NCI-H1092 (cell line): ENCODE data around the gene STXBP1.
"Not testable (repeated sequence)": the region's sequence is repeated elsewhere in the genome, so short reads cannot be mapped to it uniquely, and the experiment has no call there.

Experiments used
- DNase-seq: peaks from one replicate; lab custom pipeline; 2025; lab: John Stamatoyannopoulos, UW

The STXBP1 gene

DNA sequence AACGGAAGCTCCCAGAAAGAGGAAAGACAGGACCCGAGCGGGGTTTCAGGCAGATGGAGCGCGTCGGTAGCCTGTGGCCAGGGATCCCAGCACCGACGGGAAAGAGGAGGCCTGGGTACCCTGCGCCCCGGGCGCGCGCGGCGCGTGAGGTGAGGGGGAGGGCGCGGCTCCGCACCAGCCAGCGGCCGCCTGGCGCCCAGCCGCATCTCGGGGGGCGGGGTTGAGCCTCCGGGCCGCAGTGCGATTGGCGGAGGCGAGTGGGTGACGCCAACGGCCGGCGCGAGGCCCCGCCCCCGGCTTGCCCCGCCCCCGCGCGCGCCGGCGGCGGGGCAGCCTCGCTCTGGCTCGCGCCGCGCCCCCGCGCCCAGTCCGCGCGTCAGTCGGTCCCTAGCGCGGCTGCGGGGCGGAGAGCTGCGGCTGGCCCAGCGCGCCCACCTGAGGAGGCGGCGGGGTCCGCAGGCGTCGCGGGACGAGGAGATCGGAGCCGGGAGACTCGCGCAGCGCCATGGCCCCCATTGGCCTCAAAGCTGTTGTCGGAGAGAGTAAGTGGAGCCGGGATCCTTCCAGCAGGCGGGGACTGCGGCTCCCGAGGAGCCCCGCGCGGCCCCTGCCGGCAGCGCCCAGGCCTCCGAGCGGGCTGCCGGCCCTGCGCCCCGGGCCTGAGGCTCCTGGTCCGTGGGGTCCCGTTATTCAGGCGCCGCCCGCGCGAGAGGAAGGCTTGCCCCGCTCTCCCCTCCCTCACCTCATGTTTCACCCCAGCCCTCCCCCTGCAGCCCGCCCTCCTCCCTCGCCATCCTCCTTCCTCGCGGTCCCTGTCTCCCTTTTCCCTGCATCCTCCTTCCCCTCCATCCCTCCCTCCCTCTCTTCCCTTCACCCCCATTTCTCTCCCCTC, at the start of gene STXBP1:
Gene STXBP1 (plus strand): TSS at position 379 of the 892 bp plus-strand sequence. CDS start 127 bp downstream, at position 506.
- DNase-seq = peak; percentile 85

DNA sequence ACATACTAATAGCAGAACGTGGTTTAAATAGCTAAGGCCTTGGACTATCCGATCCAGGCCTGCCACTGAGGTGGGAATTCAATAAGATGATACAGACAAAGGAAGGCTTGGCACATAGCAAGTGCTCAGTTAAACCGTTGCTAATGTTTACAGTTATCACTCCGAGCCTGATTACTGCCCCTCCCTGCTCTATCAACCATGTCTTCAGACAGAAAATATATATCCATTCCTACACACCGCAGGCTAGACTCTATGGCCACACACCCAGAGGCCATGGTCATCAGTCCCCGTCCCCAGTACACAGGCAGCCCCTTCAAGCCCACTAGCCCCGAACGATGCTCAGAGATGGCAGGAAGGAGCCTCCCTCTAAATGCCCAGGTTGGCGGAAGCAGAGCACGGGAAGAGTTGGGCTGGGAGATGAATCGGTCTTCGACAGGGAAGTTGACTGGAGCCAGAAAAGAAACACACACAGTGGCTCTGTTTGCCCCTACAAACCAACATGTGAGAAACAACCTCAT, 49.7 kb upstream of the STXBP1 start:
- no peak for DNase-seq

DNA sequence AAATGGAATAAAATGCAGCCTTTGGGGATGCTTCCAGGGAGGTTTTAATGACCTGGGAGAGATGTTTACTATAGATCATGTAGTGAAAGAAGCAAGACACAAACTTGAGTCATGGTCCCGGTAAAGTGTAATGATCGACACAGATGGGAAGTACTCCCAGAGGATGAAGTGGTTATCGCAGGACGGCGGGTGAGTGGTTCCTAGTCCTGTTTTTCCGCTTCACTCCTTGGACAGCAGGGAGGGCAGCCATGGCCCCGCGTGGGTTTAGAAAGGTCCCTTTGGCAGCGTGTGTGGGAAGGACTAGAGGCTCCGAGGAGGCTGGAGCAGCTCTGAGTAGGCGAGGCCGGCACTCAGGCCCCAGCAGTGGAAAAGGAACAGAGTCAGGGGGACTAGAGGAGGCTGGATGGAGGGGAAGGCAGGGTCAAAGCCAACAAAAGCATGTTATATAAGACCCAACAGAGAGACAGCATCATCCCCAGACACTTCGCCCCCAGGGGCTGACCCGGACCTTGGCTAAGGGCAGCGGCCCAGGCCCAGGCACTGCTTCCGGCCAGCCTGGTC, 49.2 kb upstream of the STXBP1 start:
- DNase-seq = no peak

DNA sequence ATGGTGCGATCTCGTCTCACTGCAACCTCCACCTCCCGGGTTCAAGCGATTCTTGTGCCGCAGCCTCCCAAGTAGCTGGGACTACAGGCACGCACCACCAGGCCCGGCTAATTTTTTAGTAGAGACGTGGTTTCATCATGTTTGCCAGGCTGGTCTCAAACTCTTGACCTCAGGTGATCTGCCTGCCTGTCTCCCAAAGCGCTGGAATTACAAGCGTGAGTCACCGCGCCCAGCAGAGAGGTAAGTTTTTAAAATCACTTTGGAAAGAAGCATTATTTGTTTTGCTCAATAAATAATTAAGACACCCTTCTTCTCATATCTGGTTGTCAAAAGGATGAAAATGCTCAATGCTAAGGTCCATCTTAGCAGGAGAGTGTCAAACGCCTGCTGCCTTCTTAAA, 48.5 kb upstream of the STXBP1 start:
- no peak for DNase-seq

DNA sequence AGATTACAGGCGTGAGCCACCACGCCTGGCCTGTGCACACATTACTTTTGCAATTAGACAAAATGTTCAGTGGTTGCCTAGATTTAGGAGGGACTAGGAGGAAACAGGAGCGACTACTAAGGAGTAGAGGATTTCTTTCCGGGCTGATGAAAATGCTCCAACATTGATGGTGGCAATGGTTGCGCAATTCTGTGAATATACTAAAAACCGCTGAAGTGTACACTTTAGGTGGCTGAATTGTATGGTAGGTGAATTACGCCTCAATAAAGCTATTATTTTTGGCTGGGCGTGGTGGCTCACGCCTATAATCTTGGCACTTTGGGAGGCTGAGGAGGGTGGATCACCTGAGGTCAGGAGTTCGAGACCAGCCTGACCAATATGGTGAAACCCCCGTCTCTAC, 46.8 kb upstream of the STXBP1 start:
- no peak for DNase-seq

DNA sequence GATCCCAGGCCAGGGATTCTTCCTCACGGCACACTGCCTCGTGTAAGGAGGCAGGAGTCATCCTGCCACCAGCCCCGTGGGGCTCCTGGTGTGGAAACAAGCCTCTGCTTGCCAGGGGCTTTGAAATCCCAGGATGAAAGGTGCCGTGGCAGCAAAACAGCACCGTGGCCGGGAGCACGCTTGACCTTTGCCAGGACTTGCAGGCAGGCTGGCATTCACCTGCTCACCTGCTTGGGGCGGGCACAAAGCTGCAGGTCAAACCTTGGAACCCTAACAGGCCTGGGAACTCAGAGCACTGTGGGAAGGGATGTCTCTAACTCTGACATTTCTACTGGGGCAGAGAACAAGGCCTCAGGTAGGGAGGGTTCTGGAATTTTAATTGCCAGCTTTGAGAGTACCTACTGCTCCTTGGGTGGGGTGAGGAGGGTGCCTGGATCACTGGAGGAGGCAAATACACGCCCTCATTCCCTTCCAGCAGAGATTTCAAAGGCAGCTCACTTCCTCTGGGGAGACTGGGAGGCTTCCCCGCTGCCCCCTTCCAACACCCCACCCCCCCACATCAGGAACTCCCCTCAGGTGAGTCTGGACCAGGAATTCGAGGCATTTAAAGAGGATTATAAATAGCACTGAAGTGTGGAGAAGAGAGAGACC, 45.6 kb upstream of the STXBP1 start:
- DNase-seq = no peak

DNA sequence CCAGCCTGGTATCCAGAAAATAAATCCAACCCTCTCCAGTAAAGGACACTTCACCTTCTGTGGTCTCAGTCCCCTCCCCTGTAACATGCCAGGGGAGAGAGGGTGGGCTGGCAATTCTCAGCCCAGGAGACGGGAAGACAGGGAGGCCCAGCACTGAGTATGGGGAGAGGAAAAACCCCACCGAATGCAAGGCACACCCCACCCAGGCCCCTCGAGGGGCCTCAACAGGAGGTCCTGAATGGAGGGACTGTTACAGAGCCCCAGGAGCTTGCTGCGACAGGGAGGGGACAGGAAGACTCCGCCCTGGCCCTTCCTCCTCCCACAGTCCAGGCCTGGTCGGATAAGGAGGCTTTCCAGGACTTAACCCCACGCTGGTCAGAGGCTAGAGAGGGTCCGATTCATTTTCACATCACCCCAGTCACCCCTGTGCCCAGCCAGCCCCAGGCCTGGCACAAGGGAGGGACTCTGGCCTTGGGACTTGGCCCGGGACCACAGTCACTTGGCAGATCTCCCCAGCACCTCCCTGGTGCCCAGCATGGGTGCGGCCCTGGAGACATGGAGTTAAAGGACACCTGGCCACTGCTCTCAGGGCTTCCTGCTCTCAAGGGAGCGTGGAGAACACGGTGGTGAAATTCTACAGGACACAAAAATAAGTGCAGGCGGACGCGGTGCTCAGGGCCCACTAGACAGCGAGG, 44.9 kb upstream of the STXBP1 start:
- DNase-seq = no peak

DNA sequence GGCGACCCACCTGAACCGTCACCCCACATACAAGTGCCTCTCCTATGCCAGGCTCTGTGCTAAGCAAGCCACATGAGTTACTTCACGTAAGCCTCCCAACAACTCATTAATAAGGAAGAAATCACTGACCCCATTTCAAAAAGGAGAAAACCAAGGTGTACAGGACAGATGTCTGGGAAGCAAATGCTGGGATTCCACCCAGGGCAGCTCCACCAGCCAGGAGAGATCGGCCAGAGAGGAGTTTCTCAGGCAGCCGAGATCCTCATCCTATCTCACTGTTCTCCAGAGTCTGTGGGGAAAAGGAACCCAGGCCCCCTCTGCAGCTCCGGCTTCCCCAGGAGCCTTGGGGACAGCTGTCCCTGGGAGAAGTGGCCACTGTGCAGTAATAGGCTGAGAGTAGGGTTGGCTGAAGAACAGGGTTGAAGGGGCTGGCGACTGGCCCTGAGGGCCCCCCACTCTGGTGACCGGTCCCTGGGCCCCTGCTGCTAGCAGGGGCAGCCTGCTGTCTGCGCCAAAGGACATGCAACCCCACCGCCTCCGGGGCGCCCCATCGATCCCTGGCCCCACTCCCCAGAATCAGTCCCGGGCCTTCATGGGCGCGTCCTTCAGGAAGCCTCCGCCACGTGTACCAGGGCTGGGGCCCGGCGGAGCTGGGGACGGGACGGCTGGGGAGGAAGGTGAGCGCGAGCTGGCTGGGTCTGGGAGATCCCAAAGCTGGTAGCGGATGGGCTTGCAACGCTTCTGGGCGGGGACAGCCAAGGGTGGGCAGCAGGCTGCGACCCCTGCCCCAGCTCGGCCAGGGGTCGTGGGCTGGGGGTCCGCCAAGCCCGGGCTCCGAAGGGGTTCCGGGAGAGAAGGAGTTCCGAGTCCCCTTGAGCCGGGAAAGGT, 44.1 kb upstream of the STXBP1 start:
- no peak for DNase-seq

DNA sequence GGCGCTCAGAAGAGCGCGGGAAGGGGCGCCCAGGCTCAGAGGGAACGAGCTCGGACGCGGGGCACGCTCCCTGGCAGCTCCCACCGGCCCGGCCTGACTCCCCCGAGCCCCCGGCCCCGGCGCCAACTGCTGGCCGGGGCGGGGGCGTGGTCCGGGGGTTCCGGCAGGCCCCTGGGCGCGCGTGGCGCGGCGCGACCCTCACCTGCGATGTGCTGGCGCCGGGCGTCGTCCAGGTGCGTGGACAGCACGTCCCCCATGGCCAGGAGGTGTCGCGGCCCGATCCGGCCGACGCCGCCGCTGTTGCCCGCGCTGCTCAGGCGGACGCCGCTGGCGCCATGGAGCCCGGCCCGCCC, 43.5 kb upstream of the STXBP1 start:
- no peak for DNase-seq

DNA sequence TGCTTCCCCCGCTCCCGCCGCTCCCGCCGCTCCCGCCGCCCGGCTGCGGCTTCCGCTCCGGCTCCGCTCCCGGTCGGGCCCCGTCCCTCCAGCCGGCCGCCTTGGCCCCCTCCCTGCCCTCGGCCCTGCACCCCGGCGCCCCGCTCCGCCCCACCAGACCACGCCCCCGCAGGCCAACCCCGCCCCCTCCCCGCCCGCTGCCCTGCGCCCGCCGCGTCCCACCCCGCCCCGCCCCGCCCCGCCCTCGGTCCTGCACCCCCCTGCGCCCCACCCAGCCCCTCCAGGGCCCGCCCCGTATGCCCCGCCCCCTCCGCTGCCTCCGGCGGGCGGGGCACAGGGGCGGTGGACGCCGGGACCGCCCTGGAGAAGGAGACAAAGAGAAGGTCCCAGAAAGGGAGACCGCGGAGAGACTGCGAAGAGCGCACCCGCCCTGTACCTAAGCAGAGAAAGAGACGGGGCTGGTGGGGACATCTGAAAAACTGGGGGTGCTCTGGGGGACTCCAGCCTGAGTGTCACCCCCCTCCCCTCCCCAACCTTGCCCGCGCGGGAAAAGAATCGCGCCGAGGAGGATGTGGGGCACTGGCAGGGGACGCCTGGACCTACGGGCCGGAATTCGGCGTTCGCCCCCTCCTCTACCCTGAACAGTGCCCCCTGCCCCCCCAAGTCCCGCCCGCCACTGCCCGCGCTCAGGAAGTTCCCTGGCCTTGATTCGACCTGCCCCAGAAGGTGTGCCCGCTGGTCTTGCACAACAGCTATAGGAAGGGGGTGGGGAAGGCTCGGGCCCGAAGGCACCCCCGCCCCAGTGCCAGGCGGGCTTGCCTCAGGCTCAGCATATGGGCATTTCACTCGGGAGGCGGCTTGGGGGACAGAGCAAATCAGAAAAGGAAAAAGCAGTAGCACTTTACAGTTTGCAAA, 42.8 kb upstream of the STXBP1 start:
- peak; percentile 79 for DNase-seq

DNA sequence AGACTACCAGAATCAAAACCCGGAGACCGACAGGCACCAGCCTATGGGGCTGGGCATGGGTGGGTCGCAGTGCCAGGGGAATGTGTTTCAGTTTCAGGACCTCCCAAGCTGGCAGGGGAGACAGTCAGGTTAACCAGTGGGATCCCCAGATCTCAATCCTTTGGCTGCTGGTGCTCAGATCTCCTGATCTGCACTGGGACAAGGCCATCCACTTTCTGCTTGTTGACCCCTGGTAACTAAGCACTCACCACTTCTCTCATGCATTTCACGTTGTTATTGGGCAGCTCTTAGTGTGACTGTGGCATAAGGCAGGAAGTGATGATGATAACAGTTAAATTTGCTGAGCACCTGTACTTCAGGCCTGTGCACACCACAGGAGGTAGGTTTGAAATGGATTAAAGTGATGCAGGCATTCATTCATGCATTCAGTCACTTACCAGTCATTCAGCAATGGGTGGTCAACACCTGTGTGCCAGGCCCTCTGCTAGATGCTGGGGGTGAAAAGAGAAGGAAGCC, 42.1 kb upstream of the STXBP1 start:
- DNase-seq = no peak

DNA sequence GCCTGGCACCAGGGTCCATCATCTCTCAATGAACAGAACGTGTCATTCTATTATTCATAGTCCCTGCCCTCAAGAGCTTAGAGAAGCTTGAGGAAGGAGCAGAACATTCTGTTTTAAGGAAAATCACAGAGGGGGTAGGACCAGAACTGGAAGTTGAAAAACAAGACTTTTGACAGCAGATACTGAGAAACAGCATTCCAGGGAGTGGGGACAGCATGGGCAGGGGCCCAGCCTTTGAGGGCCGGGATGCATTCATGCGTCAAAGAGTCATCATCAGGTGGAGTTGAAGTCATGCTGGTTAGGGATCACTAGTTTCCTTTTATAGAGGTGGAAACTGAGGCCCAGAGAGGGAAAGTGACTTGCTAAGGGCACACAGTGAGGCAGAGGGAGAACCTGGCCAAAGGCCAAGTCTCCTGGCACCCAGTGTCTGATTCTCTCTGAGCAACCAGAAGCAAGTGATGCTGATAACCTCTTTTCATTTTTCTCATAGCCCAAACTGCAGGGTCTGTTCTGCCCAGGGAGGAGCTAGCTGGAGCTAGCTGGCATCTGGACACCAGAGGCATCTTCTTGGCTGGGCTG, 41.5 kb upstream of the STXBP1 start:
- DNase-seq = peak; percentile 47

DNA sequence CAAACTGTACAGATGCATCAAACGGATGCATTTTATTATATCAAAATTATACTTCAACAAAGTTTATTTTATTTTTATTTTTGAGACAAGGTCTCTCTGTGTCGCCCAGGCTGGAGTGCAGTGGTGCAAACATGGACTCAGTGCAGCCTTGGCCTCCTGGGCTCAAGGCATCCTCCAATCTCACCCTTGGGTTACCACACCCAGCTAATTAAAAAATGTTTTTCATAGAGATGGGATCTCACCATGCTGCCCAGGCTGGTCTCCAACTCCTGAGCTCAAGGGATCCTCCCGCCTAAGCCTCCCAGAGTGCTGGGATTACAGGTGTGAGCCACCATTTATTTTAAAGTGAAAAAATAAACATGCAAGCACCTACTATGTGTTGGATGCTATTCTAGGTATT, 40.1 kb upstream of the STXBP1 start:
- DNase-seq = no peak

DNA sequence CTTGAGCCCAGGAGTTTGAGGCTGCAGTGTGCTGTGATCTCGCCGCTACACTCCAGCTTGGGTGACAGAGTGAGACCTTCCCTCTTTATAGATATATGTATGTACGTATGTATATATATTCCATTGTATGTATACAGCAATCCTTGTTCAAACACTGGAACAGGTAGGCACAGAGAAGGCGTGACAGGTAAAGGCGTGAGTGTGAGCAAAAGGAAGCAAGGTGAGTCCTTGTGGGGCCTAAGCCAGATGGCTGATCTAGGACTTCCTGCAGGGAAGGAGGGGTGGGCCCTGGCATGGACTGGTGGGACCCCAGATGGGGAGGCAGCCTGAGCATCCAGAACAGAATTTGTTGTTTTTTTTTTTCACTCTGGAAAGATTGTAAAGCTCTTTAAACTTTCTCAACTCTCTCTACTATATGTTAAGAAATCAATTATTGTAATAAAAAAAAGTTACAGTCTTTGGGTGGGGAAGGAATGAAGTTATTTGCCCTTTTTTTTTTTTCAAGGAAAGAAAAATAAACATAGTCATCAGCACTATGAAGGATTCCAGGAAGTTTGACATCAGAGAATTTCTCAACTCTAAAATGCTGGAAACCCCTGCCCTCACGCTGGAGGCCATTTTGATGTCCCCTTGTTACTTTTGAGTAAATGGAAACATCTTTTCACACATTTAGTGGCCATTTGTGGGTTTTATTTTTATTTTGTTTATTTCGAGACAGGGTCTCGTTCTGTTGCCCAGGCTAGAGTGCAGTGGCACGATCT, 38.9 kb upstream of the STXBP1 start:
- DNase-seq = no peak

DNA sequence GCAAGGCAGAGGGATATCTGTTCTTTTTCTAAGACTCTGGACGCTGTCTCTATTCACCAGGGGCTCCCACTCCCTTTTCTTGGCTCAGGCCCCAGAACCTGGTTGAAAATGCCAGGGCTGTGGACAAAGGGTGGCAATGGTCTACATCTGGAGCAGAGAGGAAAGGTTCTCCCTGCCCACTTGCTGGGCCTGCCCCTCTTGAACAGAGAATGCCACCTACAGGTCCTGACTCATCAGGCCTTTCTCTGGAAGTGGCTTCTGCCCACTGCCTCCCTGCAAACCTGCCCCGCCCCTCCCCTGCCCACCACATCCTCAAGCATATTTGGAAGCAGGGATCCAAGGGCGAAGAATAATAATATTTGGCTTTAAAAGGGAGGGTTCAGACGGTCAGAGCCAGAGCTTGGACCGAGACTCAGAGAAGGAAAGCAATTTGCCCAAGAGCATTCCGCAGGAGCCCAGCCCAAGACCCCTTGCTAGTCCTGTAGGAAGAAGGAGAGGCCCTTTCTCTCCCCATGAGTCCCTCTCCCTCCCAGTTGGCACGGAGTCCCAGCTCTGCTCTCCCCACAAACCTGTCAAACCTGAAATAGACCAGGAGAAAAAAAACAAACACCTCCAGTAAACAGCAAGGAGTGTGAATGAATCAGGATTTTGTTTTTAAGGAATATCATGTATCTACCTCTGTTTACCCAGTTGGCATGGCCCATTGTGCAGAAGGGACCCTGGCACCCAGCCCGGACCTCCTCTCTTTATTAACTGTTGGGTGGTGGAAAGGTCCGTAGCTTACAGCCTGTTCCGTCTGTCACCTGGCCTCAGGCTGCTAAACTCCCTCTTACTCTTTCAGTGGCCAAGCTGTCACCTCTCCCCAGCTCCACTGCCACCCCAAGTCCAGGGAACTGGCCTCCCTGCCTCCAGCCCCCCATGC, 37.7 kb upstream of the STXBP1 start:
- DNase-seq = peak; percentile 93

DNA sequence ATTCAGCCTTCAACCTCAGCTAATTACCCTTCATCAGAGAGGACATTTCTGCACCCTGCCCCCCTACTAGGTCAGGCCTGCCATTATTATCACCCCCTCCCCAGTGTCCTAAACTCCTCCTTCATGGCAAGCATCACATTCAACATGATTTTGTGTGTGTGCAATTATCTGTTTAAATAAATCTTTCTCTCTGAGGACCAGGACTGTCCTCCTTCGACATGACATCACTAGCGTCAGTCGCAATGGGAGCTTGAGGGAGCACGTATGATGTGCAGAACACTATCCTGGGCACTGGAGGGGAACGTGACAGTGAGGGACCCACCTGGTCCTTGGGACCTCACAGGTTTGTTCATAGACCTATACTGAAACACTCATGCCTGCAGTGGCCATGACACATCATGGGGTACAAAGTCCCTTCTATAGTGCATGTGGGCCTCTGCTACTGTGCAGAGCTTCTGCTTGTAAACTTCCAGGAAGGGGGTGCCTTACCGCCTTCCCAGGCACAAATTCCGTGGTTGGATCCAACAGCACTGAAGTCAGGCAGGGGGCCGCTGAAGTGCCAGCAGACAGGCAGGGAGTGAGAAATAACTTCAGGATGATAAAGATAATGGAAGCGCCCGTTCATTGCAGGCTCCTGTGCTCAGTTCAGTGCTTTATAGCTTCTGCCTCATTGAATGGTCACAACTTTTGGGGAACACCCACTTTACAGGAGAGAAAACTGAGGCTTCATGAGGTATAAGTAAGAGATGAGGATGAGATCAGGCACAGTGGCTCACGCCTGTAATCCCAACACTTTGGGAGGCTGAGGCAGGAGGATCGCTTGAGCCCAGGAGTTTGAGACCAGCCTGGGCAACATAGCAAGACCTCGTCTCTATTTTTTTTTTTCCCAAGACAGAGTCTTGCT, 36.0 kb upstream of the STXBP1 start:
- DNase-seq = no peak

DNA sequence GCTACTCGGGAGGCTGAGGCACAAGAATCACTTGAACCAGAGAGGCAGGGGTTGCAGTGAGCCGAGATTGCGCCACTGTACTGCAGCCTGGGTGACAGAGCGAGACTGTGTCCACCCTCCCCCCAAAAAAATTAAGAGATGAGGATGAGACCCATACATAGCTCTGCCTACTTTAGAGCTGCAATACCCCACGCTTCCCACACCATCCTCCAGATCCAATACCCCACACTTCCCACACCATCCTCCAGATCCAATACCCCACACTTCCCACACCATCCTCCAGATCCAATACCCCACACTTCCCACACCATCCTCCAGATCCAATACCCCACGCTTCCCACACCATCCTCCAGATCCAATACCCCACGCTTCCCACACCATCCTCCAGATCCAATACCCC, 34.9 kb upstream of the STXBP1 start:
- DNase-seq = not testable (repeated sequence)
